ENCODE measurements around the gene SBNO2. TPM values are rescaled to one million over a fixed set of nuclear protein-coding genes. Genes with fewer than 3 reads are reported as not detected.

SBNO2 gene
- total and polyA plus RNA-seq, 9 of the 15 experiments (the other 6 are each of a cell fraction or from before 2014, with no cell fraction given) = 0.01 to 46.2 (median 6.7) TPM

- TF ChIP-seq ZNF592 (IDR thresholded peaks at IDR 0.05) (no peak), TOE1 (IDR thresholded peaks at IDR 0.05; ENCODE audit: borderline replicate concordance) (peak; percentile 33; the same call in 1 of the 2 replicates), TOE1 (CRISPR knock-in tag; IDR thresholded peaks at IDR 0.05; ENCODE audit: borderline replicate concordance, low read depth) (no peak), ZNF639 (CRISPR knock-in tag; conservative IDR thresholded peaks at IDR 0.05 in 1 of 2, IDR thresholded peaks at IDR 0.05 in 1 of 2) (0 out of 4 replicates have a peak, but pooled peaks of 1 of the 2 experiments have one; percentile 19), ZBTB7A (IDR thresholded peaks at IDR 0.05; ENCODE audit: borderline replicate concordance, control insufficient read depth, low read depth, low read length) (peak; percentile 73; the same call in 1 of the 2 replicates), CXXC5 (CRISPR knock-in tag; IDR thresholded peaks at IDR 0.05) (peak; percentile 64), SP1 (CRISPR knock-in tag; IDR thresholded peaks at IDR 0.05) (peak; percentile 77), ATF4 (CRISPR knock-in tag; IDR thresholded peaks at IDR 0.05) (0 out of 2 replicates have a peak, but pooled peaks have one; percentile 24), CREB3 (tag; conservative IDR thresholded peaks at IDR 0.05; ENCODE audit: low read depth) (no peak), STAG1 (CRISPR knock-in tag; IDR thresholded peaks at IDR 0.05; ENCODE audit: borderline replicate concordance) (no peak), GATAD2B (IDR thresholded peaks at IDR 0.05; ENCODE audit: borderline replicate concordance) (peak; percentile 98), CCNT2 (IDR thresholded peaks at IDR 0.05; ENCODE audit: borderline replicate concordance, extremely low read depth, insufficient read length, low read depth, low read length) (peak; percentile 83), CBX1 (IDR thresholded peaks at IDR 0.05; ENCODE audit: low read depth) (peak; percentile 69; the same call in 1 of the 2 replicates), CREB3L1 (IDR thresholded peaks at IDR 0.05; ENCODE audit: borderline replicate concordance, low read depth) (peak; percentile 64; the same call in 1 of the 2 replicates), KAT7 (CRISPR knock-in tag; IDR thresholded peaks at IDR 0.05; ENCODE audit: borderline replicate concordance) (0 out of 2 replicates have a peak, but pooled peaks have one; percentile 65)
These were observed at the start of gene SBNO2 (continued) for GRCh38 chr19:1173845-1174809.
